ENCODE results near the gene KIF12.
"Not testable (repeated sequence)": the region's sequence is repeated elsewhere in the genome, so short reads cannot be mapped to it uniquely, and the experiment has no call there.

KIF12 gene

GRCh38 chr9:114098936-114099668, at the start of gene KIF12:
TSS of gene KIF12 (minus strand) at chr9:114099292. CDS start at chr9:114099276, 16 bp downstream.
- FAIRE-seq: no peak

- no peak for FAIRE-seq
Measured at GRCh38 chr9:114146735-114147134, 47.6 kb upstream of the KIF12 start.

- no peak for FAIRE-seq
Measured at GRCh38 chr9:114143234-114143633, 44.1 kb upstream of the KIF12 start.

- no peak for FAIRE-seq
Measured at GRCh38 chr9:114141553-114142402, 42.7 kb upstream of the KIF12 start.

GRCh38 chr9:114140850-114141249, 41.8 kb upstream of the KIF12 start:
- no peak for FAIRE-seq

GRCh38 chr9:114140401-114140800, 41.3 kb upstream of the KIF12 start:
- FAIRE-seq: no peak

- no peak for FAIRE-seq
Measured at GRCh38 chr9:114139071-114139470, 40.0 kb upstream of the KIF12 start.

- no peak for FAIRE-seq
Measured at GRCh38 chr9:114138552-114138971, 39.5 kb upstream of the KIF12 start.

- no peak for FAIRE-seq
Measured at GRCh38 chr9:114137831-114138230, 38.7 kb upstream of the KIF12 start.

GRCh38 chr9:114134827-114135396, 35.8 kb upstream of the KIF12 start:
- no peak for FAIRE-seq

- no peak for FAIRE-seq
Measured at GRCh38 chr9:114132550-114132918, 33.4 kb upstream of the KIF12 start.

GRCh38 chr9:114131808-114132549, 32.9 kb upstream of the KIF12 start:
- FAIRE-seq: no peak

GRCh38 chr9:114130624-114131277, 31.7 kb upstream of the KIF12 start:
- FAIRE-seq: no peak

- no peak for FAIRE-seq
Measured at GRCh38 chr9:114130141-114130540, 31.0 kb upstream of the KIF12 start.

GRCh38 chr9:114128759-114129158, 29.7 kb upstream of the KIF12 start:
- FAIRE-seq: not testable (repeated sequence)

GRCh38 chr9:114126247-114127060, 27.4 kb upstream of the KIF12 start:
- FAIRE-seq: no peak

GRCh38 chr9:114125476-114126013, 26.5 kb upstream of the KIF12 start:
- no peak for FAIRE-seq

GRCh38 chr9:114124666-114125475, 25.8 kb upstream of the KIF12 start:
- FAIRE-seq: no peak

GRCh38 chr9:114124138-114124537, 25.0 kb upstream of the KIF12 start:
- no peak for FAIRE-seq

Data from colon (tissue), 2 donors.